ENCODE data around the gene TSNAXIP1.

TSNAXIP1 gene

GRCh38 chr16:67779256-67780014 lies 27.3 kb upstream of the TSNAXIP1 start:
- Histone ChIP-seq H3K79me2 (ENCODE audit: low read length) (peaks cover 44% of the 10 kb centered on the region), H3K27me3 (replicated peaks; ENCODE audit: insufficient read depth, low read length) (no peaks in the 10 kb centered on the region), H3K9ac (ENCODE audit: low read length) (no peak overlapping the region), H3K9me3 (replicated peaks; ENCODE audit: insufficient read depth, low read length) (no peaks in the 10 kb centered on the region), H3K4me1 (ENCODE audit: low read length) (peaks cover 10% of the 10 kb centered on the region), H4K20me1 (ENCODE audit: insufficient read depth, low read length) (no peaks in the 10 kb centered on the region), H3F3A (ENCODE audit: insufficient read depth, low read length) (no peaks in the 10 kb centered on the region), H3K36me3 (replicated peaks; ENCODE audit: insufficient read depth, low read length) (no peaks in the 10 kb centered on the region), H3K4me3 (ENCODE audit: low read length) (no peak overlapping the region), H3K9me2 (replicated peaks; ENCODE audit: insufficient read depth, low read length) (no peaks in the 10 kb centered on the region), H2AFZ (ENCODE audit: low read length) (no peak overlapping the region), H3K4me2 (ENCODE audit: low read depth, low read length) (no peak overlapping the region), H3K27ac (ENCODE audit: low read length) (no peak overlapping the region)
- DNase-seq, result peak; percentile 32
- no peak for TF ChIP-seq CTCF (IDR thresholded peaks at IDR 0.05; ENCODE audit: low read length)
- no peak for TF ChIP-seq EZH2phosphoT487 (IDR thresholded peaks at IDR 0.05; ENCODE audit: low read length)
- TF ChIP-seq EZH2 (optimal IDR thresholded peaks at IDR 0.05; ENCODE audit: low read depth, low read length), result no peak

GRCh38 chr16:67780847-67781564 lies 25.7 kb upstream of the TSNAXIP1 start:
- H3K36me3 ChIP-seq (replicated peaks; ENCODE audit: insufficient read depth, low read length), result no peaks in the 10 kb centered on the region
- TF ChIP-seq EZH2 (optimal IDR thresholded peaks at IDR 0.05; ENCODE audit: low read depth, low read length) (no peak), CTCF (IDR thresholded peaks at IDR 0.05; ENCODE audit: low read length) (no peak), EZH2phosphoT487 (IDR thresholded peaks at IDR 0.05; ENCODE audit: low read length) (no peak)
- H3F3A ChIP-seq (ENCODE audit: insufficient read depth, low read length), result no peaks in the 10 kb centered on the region
- H3K4me3 ChIP-seq (ENCODE audit: low read length), result no peak overlapping the region
- H3K27ac ChIP-seq (ENCODE audit: low read length), result no peak overlapping the region
- no peak overlapping the region for H3K9ac ChIP-seq (ENCODE audit: low read length)
- no peaks in the 10 kb centered on the region for H3K9me2 ChIP-seq (replicated peaks; ENCODE audit: insufficient read depth, low read length)
- H3K4me2 ChIP-seq (ENCODE audit: low read depth, low read length), result no peak overlapping the region
- no peaks in the 10 kb centered on the region for H3K9me3 ChIP-seq (replicated peaks; ENCODE audit: insufficient read depth, low read length)
- H3K4me1 ChIP-seq (ENCODE audit: low read length), result peaks cover 10% of the 10 kb centered on the region
- H4K20me1 ChIP-seq (ENCODE audit: insufficient read depth, low read length), result no peaks in the 10 kb centered on the region
- no peak for DNase-seq
- peaks cover 39% of the 10 kb centered on the region for H3K79me2 ChIP-seq (ENCODE audit: low read length)
- no peaks in the 10 kb centered on the region for H3K27me3 ChIP-seq (replicated peaks; ENCODE audit: insufficient read depth, low read length)
- no peak overlapping the region for H2AFZ ChIP-seq (ENCODE audit: low read length)

GRCh38 chr16:67781565-67781921 lies 25.1 kb upstream of the TSNAXIP1 start:
- H3F3A ChIP-seq (ENCODE audit: insufficient read depth, low read length), result no peaks in the 10 kb centered on the region
- H2AFZ ChIP-seq (ENCODE audit: low read length), result no peak overlapping the region
- peaks cover 10% of the 10 kb centered on the region for H3K4me1 ChIP-seq (ENCODE audit: low read length)
- no peaks in the 10 kb centered on the region for H4K20me1 ChIP-seq (ENCODE audit: insufficient read depth, low read length)
- H3K9me3 ChIP-seq (replicated peaks; ENCODE audit: insufficient read depth, low read length), result no peaks in the 10 kb centered on the region
- H3K27ac ChIP-seq (ENCODE audit: low read length), result no peak overlapping the region
- no peak overlapping the region for H3K9ac ChIP-seq (ENCODE audit: low read length)
- no peak for TF ChIP-seq EZH2phosphoT487 (IDR thresholded peaks at IDR 0.05; ENCODE audit: low read length)
- no peak for TF ChIP-seq CTCF (IDR thresholded peaks at IDR 0.05; ENCODE audit: low read length)
- TF ChIP-seq EZH2 (optimal IDR thresholded peaks at IDR 0.05; ENCODE audit: low read depth, low read length), result no peak
- H3K27me3 ChIP-seq (replicated peaks; ENCODE audit: insufficient read depth, low read length), result no peaks in the 10 kb centered on the region
- no peaks in the 10 kb centered on the region for H3K36me3 ChIP-seq (replicated peaks; ENCODE audit: insufficient read depth, low read length)
- peaks cover 37% of the 10 kb centered on the region for H3K79me2 ChIP-seq (ENCODE audit: low read length)
- H3K9me2 ChIP-seq (replicated peaks; ENCODE audit: insufficient read depth, low read length), result no peaks in the 10 kb centered on the region
- H3K4me2 ChIP-seq (ENCODE audit: low read depth, low read length), result no peak overlapping the region
- no peak overlapping the region for H3K4me3 ChIP-seq (ENCODE audit: low read length)
- DNase-seq, result no peak
